GM21447 (cell line): Measurements from ENCODE around the gene GRK5.

Experiments
- ATAC-seq: cut with Tn5 transposase; IDR thresholded peaks from one replicate; pipeline ENCODE4 v1.9.1; 2021; ENCODE audit not compliant: unreplicated experiment

The GRK5 gene

GRCh38 chr10:119415121-119415520 lies 207.8 kb downstream of the GRK5 start:
- ATAC-seq, result no peak

GRCh38 chr10:119415536-119416503 lies 208.4 kb downstream of the GRK5 start:
- ATAC-seq, result no peak

GRCh38 chr10:119416855-119417254 lies 209.5 kb downstream of the GRK5 start:
- ATAC-seq, result no peak

- no peak for ATAC-seq
Measured at GRCh38 chr10:119417852-119418251, 210.5 kb downstream of the GRK5 start.

GRCh38 chr10:119418362-119418761 lies 211.0 kb downstream of the GRK5 start:
- ATAC-seq, result no peak

GRCh38 chr10:119419931-119420330 lies 212.6 kb downstream of the GRK5 start:
- no peak for ATAC-seq

GRCh38 chr10:119420950-119421875 lies 213.8 kb downstream of the GRK5 start:
- no peak for ATAC-seq

- no peak for ATAC-seq
Measured at GRCh38 chr10:119421891-119422681, 214.7 kb downstream of the GRK5 start.

- ATAC-seq, result no peak
Measured at GRCh38 chr10:119422682-119423509, 215.5 kb downstream of the GRK5 start.

GRCh38 chr10:119423510-119424257 lies 216.3 kb downstream of the GRK5 start:
- ATAC-seq, result no peak

GRCh38 chr10:119424258-119424975 lies 217.0 kb downstream of the GRK5 start:
- no peak for ATAC-seq

GRCh38 chr10:119425102-119425880 lies 217.9 kb downstream of the GRK5 start:
- ATAC-seq, result no peak

GRCh38 chr10:119425881-119426170 lies 218.5 kb downstream of the GRK5 start:
- no peak for ATAC-seq

GRCh38 chr10:119426699-119427098 lies 219.3 kb downstream of the GRK5 start:
- ATAC-seq, result no peak

- ATAC-seq, result no peak
Measured at GRCh38 chr10:119427263-119427864, 220.0 kb downstream of the GRK5 start.

GRCh38 chr10:119428789-119429188 lies 221.4 kb downstream of the GRK5 start:
- no peak for ATAC-seq

GRCh38 chr10:119429771-119430170 lies 222.4 kb downstream of the GRK5 start:
- ATAC-seq, result no peak
